ENCODE data around the gene MED29.

MED29 gene

GRCh38 chr19:39380521-39381502 is 10.4 kb upstream of the MED29 start:
- DNase-seq (ENCODE audit: low read depth): no peak
- H3K4me3 ChIP-seq (ENCODE audit: low read length): no peak overlapping the region
- TF ChIP-seq CTCF (conservative IDR thresholded peaks at IDR 0.05; ENCODE audit: low read depth, low read length): no peak

GRCh38 chr19:39381910-39382611 is 9.1 kb upstream of the MED29 start:
- no peak for TF ChIP-seq CTCF (conservative IDR thresholded peaks at IDR 0.05; ENCODE audit: low read depth, low read length)
- no peak overlapping the region for H3K4me3 ChIP-seq (ENCODE audit: low read length)
- no peak for DNase-seq (ENCODE audit: low read depth)

GRCh38 chr19:39382991-39383828 is 8.0 kb upstream of the MED29 start:
- no peak overlapping the region for H3K4me3 ChIP-seq (ENCODE audit: low read length)
- no peak for TF ChIP-seq CTCF (conservative IDR thresholded peaks at IDR 0.05; ENCODE audit: low read depth, low read length)
- no peak for DNase-seq (ENCODE audit: low read depth)

GRCh38 chr19:39384839-39385568 is 6.2 kb upstream of the MED29 start:
- no peak for TF ChIP-seq CTCF (conservative IDR thresholded peaks at IDR 0.05; ENCODE audit: low read depth, low read length)

GRCh38 chr19:39385629-39386411 is 5.4 kb upstream of the MED29 start:
- H3K4me3 ChIP-seq (ENCODE audit: low read length): no peak overlapping the region
- no peak for DNase-seq (ENCODE audit: low read depth)
- no peak for TF ChIP-seq CTCF (conservative IDR thresholded peaks at IDR 0.05; ENCODE audit: low read depth, low read length)

More at GRCh38 chr19:39384839-39385568, 6.2 kb upstream of the MED29 start:
- H3K4me3 ChIP-seq (ENCODE audit: low read length): no peak overlapping the region
- no peak for DNase-seq (ENCODE audit: low read depth)

Data from retinal pigment epithelial cell (primary cell).